GM12878 (cell line): ENCODE results near the gene WDFY4. TPM values are rescaled to one million over a fixed set of nuclear protein-coding genes. Genes with fewer than 3 reads are reported as not detected.
A peak's percentile ranks its signal among the peaks of the same experiment; 100 is the strongest.

Source experiments
- ATAC-seq: fragments of 200-7000 bp; cut with Tn5 transposase; 3 replicates; pipeline ENCODE4 v1.9.1; 2020; ENCODE audit warnings: mild to moderate bottlenecking, moderate library complexity
- BruUV-seq: library from RNA; stranded (reverse); fragments of 400-500 nt; replicated peaks from 2 replicates; lab custom pipeline; 2021; lab: Mats Ljungman, UMichigan
- CTCF ChIA-PET: fragments of 300-600 bp; sonication (Branson Sonifier 250); formaldehyde crosslinking; extraction: SDS; loops from one replicate; lab custom pipeline; 2021; ENCODE audit warnings: inconsistent platforms; lab: Yijun Ruan, JAX
- POLR2A ChIA-PET: fragments of 350-600 bp; formaldehyde crosslinking; extraction: SDS; loops from one replicate; lab custom pipeline; 2021; ENCODE audit warnings: inconsistent platforms; lab: Charles Lee
- RAD21 ChIA-PET: fragments of 300-600 bp; sonication (Branson Sonifier 250); formaldehyde crosslinking; loops from one replicate; lab custom pipeline; 2023; ENCODE audit warnings: antibody characterized with exemption; ENCODE audit not compliant: unreplicated experiment; lab: Charles Lee
- SMC1A ChIA-PET: fragments of 300-600 bp; sonication (Branson Sonifier 250); formaldehyde crosslinking; loops from one replicate; lab custom pipeline; 2023; ENCODE audit not compliant: unreplicated experiment, uncharacterized antibody; lab: Charles Lee
- DNase-seq: peaks from one replicate; pipeline ENCODE4 v3.0.0-alpha.2; 2011; ENCODE audit warnings: low read depth, low spot score
- FAIRE-seq: peaks from 3 replicates; lab custom pipeline; 2011; peaks lifted over from hg19 to GRCh38; lab: Jason Lieb, UNC
- H2AFZ ChIP-seq: 2 replicates; pipeline ENCODE4 v1.6.0; 2011; ENCODE audit warnings: low read depth, low read length, control low read depth; ENCODE audit not compliant: control insufficient read depth
- H3K27ac ChIP-seq: 2 replicates; pipeline ENCODE4 v1.5.1; 2011; ENCODE audit warnings: control low read depth; ENCODE audit not compliant: control insufficient read depth, insufficient read depth
- H3K27me3 ChIP-seq, 2 experiments: replicated peaks in 1 of 2; 2 replicates each; pipeline versions ENCODE4 v1.6.0 to v1.6.1; 2011; ENCODE audit warnings: low read length in 1 of 2; ENCODE audit not compliant: control insufficient read depth in 2 of 2, insufficient read depth in 2 of 2
- H3K36me3 ChIP-seq, 2 experiments: 2 replicates each; pipeline ENCODE4 v1.5.1; 2011; ENCODE audit warnings: low read length in 1 of 2; ENCODE audit not compliant: control insufficient read depth in 2 of 2, insufficient read depth in 2 of 2
- H3K4me1 ChIP-seq: 2 replicates; pipeline ENCODE4 v1.6.1; 2011; ENCODE audit warnings: mild to moderate bottlenecking, low read length, moderate library complexity, mixed read lengths; ENCODE audit not compliant: control insufficient read depth, insufficient read depth
- H3K4me2 ChIP-seq: 2 replicates; pipeline ENCODE4 v1.6.0; 2011; ENCODE audit warnings: control low read depth; ENCODE audit not compliant: control insufficient read depth, insufficient read depth
- H3K4me3 ChIP-seq: fragments of 200-600 bp; sonication (generic); 2 replicates; pipeline ENCODE4 v1.5.1; 2016
- H3K79me2 ChIP-seq: 2 replicates; pipeline ENCODE4 v1.6.0; 2011; ENCODE audit warnings: low read length; ENCODE audit not compliant: control insufficient read depth, insufficient read depth
- H3K9ac ChIP-seq: 2 replicates; pipeline ENCODE4 v1.8.0; 2011; ENCODE audit warnings: low read length, control low read depth, mixed read lengths; ENCODE audit not compliant: control insufficient read depth, insufficient read depth
- H3K9me3 ChIP-seq: replicated peaks from 3 replicates; pipeline ENCODE4 v1.5.1; 2011; ENCODE audit warnings: mild to moderate bottlenecking, low read length; ENCODE audit not compliant: control insufficient read depth, insufficient read depth
- H4K20me1 ChIP-seq: 2 replicates; pipeline ENCODE4 v1.6.0; 2011; ENCODE audit not compliant: control insufficient read depth, insufficient read depth
- ASH2L ChIP-seq: fragments of 300-600, 200-600 bp; sonication (generic); IDR thresholded peaks from 2 replicates; pipeline ENCODE4 v1.6.1; 2017; ENCODE audit warnings: low read depth, mild to moderate bottlenecking, borderline replicate concordance
- BACH1 ChIP-seq: fragments of 450-650 bp; IDR thresholded peaks from 2 replicates; pipeline ENCODE4 v1.6.1; 2017; ENCODE audit warnings: mild to moderate bottlenecking, borderline replicate concordance
- BCL11A ChIP-seq: IDR thresholded peaks from 2 replicates; pipeline ENCODE4 v1.6.1; 2011; ENCODE audit warnings: low read depth, low read length
- BRCA1 ChIP-seq: IDR thresholded peaks from 2 replicates; pipeline ENCODE4 v1.6.1; 2011; ENCODE audit warnings: low read depth, low read length, improper control_type of control experiment
- ELK1 ChIP-seq: IDR thresholded peaks from 2 replicates; pipeline ENCODE4 v1.6.1; 2012; ENCODE audit warnings: low read depth, low read length, improper control_type of control experiment
- EP300 ChIP-seq, 2 experiments: fragments of 150-350 bp in 1 of 2; IDR thresholded peaks; 2 replicates each; pipeline ENCODE4 v1.6.1; 2011 to 2012; ENCODE audit warnings: low read depth in 2 of 2, low read length in 2 of 2, borderline replicate concordance in 1 of 2, improper control_type of control experiment in 1 of 2, inconsistent platforms in 1 of 2; ENCODE audit not compliant: control insufficient read depth in 1 of 2
- ETV6 ChIP-seq, 2 experiments: fragments of 450-650 bp in 1 of 2; IDR thresholded peaks in 1 of 2; conservative IDR thresholded peaks in 1 of 2; 2 replicates each; pipeline ENCODE4 v1.6.1; 2014; ENCODE audit warnings: antibody characterized with exemption in 1 of 2, borderline replicate concordance in 1 of 2, low read depth in 1 of 2, mild to moderate bottlenecking in 1 of 2, moderate library complexity in 1 of 2
- HDAC2 ChIP-seq: fragments of 200-600 bp; sonication (generic); IDR thresholded peaks from 2 replicates; pipeline ENCODE4 v1.6.1; 2017
- HDAC6 ChIP-seq: fragments of 200-600 bp; sonication (generic); IDR thresholded peaks from one replicate; pipeline ENCODE4 v1.8.0; 2017; ENCODE audit warnings: antibody characterized with exemption; ENCODE audit not compliant: unreplicated experiment
- LARP7 ChIP-seq: fragments of 450-650 bp; IDR thresholded peaks from 2 replicates; pipeline ENCODE4 v1.6.1; 2017; ENCODE audit warnings: mild to moderate bottlenecking
- MTA2 ChIP-seq: fragments of 450-650 bp; IDR thresholded peaks from 2 replicates; pipeline ENCODE4 v1.6.1; 2016; ENCODE audit warnings: low read depth, mild to moderate bottlenecking, moderate library complexity
- MYB ChIP-seq: fragments of 150-350 bp; IDR thresholded peaks from 2 replicates; pipeline ENCODE4 v1.6.1; 2014; ENCODE audit warnings: mild to moderate bottlenecking, low read depth, low read length, borderline replicate concordance
- NR2C1 ChIP-seq: fragments of 450-650 bp; IDR thresholded peaks from 2 replicates; pipeline ENCODE4 v1.6.1; 2017; ENCODE audit warnings: antibody characterized with exemption, mild to moderate bottlenecking, moderate library complexity
- PBX3 ChIP-seq: IDR thresholded peaks from 2 replicates; pipeline ENCODE4 v1.6.1; 2011; ENCODE audit warnings: mild to moderate bottlenecking, low read depth, low read length, moderate library complexity; ENCODE audit not compliant: insufficient replicate concordance
- SMAD1 ChIP-seq: fragments of 450-650 bp; IDR thresholded peaks from 2 replicates; pipeline ENCODE4 v1.6.1; 2018; ENCODE audit warnings: mild to moderate bottlenecking, low read depth; ENCODE audit not compliant: partially characterized antibody
- SPI1 ChIP-seq: IDR thresholded peaks from 2 replicates; pipeline ENCODE4 v1.6.1; 2011; ENCODE audit warnings: low read depth, mild to moderate bottlenecking, low read length, moderate library complexity, borderline replicate concordance; ENCODE audit not compliant: insufficient read depth
- SUPT20H ChIP-seq: IDR thresholded peaks from 2 replicates; pipeline ENCODE4 v1.6.1; 2011; ENCODE audit warnings: low read depth, mild to moderate bottlenecking, low read length, moderate library complexity, borderline replicate concordance; ENCODE audit not compliant: control insufficient read depth
- TCF7 ChIP-seq: IDR thresholded peaks from 2 replicates; pipeline ENCODE4 v1.6.1; 2014; ENCODE audit warnings: antibody characterized with exemption, borderline replicate concordance
- WGBS: methylation state at CpG from one replicate; pipeline ENCODE4 v1.1.6; 2016; ENCODE audit warnings: low lambda C conversion rate; ENCODE audit not compliant: insufficient replicate concordance, insufficient coverage; ENCODE audit errors: missing lambda C conversion rate; 5-methylcytosine and 5-hydroxymethylcytosine counted together
- in situ Hi-C: fragments of 300-500 bp; cut with MboI; formaldehyde crosslinking; loops from 9 replicates; pipeline ENCODE4 v1.14.3; 2018; ENCODE audit warnings: mixed read lengths
- intact Hi-C: fragments of 100-400 bp; cut with micrococcal nuclease; formaldehyde crosslinking; loops from one replicate; pipeline ENCODE4 v1.14.2; 2022; ENCODE audit not compliant: unreplicated experiment
- polyA plus RNA-seq, 11 experiments: library from polyadenylated mRNA; depleted of rRNA in 4 of 11; unstranded in 6 of 11; stranded (reverse) in 5 of 11; fragments of >200 nt; fragmentation: Nextera tagmentation in 4 of 11; fragmentation: Illumina TruSeq in 1 of 11; extraction: Ambion mirVana in 4 of 11; extraction: Trizol in 1 of 11; gene quantifications; 1 replicate in 1 of 11; 2 replicates in 10 of 11; pipeline versions ENCODE4 v1.2.1 to v1.2.3, GENCODE V29; 2011 to 2016; ENCODE audit warnings: inconsistent platforms in 2 of 11, missing spikeins in 2 of 11, low read depth in 1 of 11
- total RNA-seq, 4 experiments: library from RNA; depleted of rRNA in 3 of 4; stranded (reverse); fragments of >200 nt in 3 of 4; fragmentation: Illumina TruSeq in 1 of 4; extraction: Trizol in 1 of 4; gene quantifications; 2 replicates each; pipeline versions ENCODE4 v1.2.1 to v1.2.3, GENCODE V29; 2013 to 2021

Gene WDFY4
- total and polyA plus RNA-seq, 10 of the 15 experiments (the other 5 are each of a cell fraction or from before 2014, with no cell fraction given): 13.5 to 132 (median 47.3) TPM

- no peak for TF ChIP-seq PBX3
- no peak for TF ChIP-seq TCF7
- no peak for TF ChIP-seq MYB
- peak; percentile 34 to 69; a peak in 2 of 4 replicates for TF ChIP-seq EP300 (IDR thresholded peaks at IDR 0.05; ENCODE audit: borderline replicate concordance in 1 of 2, control insufficient read depth in 1 of 2, low read depth in 2 of 2, low read length in 2 of 2)
- TF ChIP-seq SUPT20H: no peak
- TF ChIP-seq NR2C1: peak; percentile 3; the same call in 1 of the 2 replicates
Observed at GRCh38 chr10:48667960-48668590, 16.6 kb upstream of the WDFY4 start (continued).

DNA sequence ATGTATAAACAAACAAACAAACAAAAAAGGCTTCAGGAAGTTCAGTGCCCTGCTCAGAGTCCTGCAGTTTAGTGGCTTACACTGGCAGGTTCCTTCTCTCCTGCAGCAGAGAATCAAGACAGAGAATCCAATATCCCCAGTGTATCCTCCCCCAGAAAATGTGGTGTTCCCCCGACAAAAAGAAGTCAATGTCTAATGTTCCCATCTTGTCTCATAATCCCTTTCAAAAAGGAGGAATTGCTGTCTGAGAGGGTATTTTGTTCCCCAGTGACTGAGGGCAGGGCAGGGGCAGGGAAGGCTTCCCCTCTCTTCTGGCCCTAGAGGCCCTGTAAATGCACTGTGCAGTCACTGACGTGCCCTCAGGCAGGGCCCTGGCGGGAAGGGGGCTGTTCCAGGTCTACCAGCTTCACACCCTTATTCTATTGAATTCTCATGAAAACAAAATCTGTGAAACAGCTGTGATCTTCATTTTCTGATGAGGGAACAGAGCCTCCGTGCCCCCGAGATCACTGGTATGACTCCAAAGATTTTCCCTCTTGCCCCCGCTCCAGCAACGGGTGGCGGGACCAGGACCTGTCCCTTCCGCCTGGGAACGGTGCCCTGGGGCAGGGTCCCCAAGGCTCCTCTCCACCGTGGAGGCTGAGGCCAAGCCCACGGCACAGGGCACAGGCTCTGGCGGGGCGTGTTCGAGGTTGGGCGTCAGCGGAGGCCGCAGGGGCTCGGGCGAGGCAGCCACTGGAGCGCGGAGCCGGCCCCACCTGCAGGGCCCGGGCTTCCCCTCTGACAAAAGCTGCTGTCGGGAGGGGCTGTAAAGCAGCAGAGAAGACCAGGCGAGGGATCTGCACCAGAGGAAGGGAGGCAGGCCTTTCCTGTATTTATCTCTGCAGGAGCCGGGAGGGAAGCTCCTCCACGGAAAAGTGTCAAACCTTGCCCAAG lies 13.4 kb upstream of the WDFY4 start:
- ATAC-seq (peak; percentile 82), FAIRE-seq (peak; percentile 18), DNase-seq (no peak)
- Histone ChIP-seq H3K27ac (peak overlapping the region; percentile 100), H3K27me3 (no peaks in the 10 kb centered on the region; a peak in 1 of 4 replicates), H3K4me1 (peaks cover 43% of the 10 kb centered on the region), H2AFZ (peak overlapping the region; percentile 51), H3K4me3 (peak overlapping the region; percentile 56), H3K36me3 (no peaks in the 10 kb centered on the region), H4K20me1 (no peaks in the 10 kb centered on the region), H3K79me2 (peaks cover 5% of the 10 kb centered on the region), H3K4me2 (peak overlapping the region; percentile 100), H3K9ac (peak overlapping the region; percentile 92), H3K9me3 (no peaks in the 10 kb centered on the region)
- intact Hi-C loops (loop anchor here (5.0 kb wide), 2 partner anchors 131 to 384 kb away; no protein-coding TSS in a partner anchor), in situ Hi-C loops (no loop called here)
- ChIA-PET RAD21 (interaction anchor here (1.0 to 3.4 kb wide), 10 partner anchors 11 to 133 kb away, joined by 3 to 87 read pairs (median 4); partner anchors contain the start of gene WDFY4), POLR2A (interaction anchor here (0.6 to 4.5 kb wide), 6 partner anchors 12 to 94 kb away, joined by 3 to 79 read pairs (median 7); partner anchors contain the start of gene WDFY4), SMC1A (interaction anchor here (0.8 to 7.8 kb wide), 9 partner anchors 9 to 388 kb away, joined by 3 to 85 read pairs (median 10); partner anchors contain the start of gene WDFY4), CTCF (interaction anchor here (1.1 to 3.7 kb wide), 5 partner anchors 13 to 94 kb away, joined by 3 to 22 read pairs (median 5); partner anchors contain the start of gene WDFY4)
- 1% methylated on average over 28 of the region's 28 CpGs for WGBS
- TSS peak; percentile 75 for BruUV-seq
- peak; percentile 45; the same call in 1 of the 2 replicates for TF ChIP-seq BCL11A
- no peak; the same call in none of the 2 replicates for TF ChIP-seq BACH1
- no peak for TF ChIP-seq HDAC6
- no peak for TF ChIP-seq BRCA1
- peak; percentile 58; the same call in 1 of the 2 replicates for TF ChIP-seq SPI1
- TF ChIP-seq ETV6 (conservative IDR thresholded peaks at IDR 0.05 in 1 of 2, IDR thresholded peaks at IDR 0.05 in 1 of 2; ENCODE audit: borderline replicate concordance in 1 of 2, low read depth in 1 of 2): peak in 1 of 2 experiments; percentile 34; a peak in 1 of 4 replicates
- TF ChIP-seq HDAC2: no peak
- no peak; the same call in 1 of the 2 replicates for TF ChIP-seq LARP7
- TF ChIP-seq ELK1: no peak
- TF ChIP-seq MTA2: no peak
- no peak for TF ChIP-seq SMAD1
- no peak for TF ChIP-seq ASH2L
